NB4 (cell line): ENCODE measurements around the gene LRMDA.

ENCODE experiments used
- DNase-seq: peaks from one replicate; pipeline ENCODE4 v3.0.0; 2010; ENCODE audit warnings: low read depth
- H3K4me3 ChIP-seq: one replicate; pipeline ENCODE4 v1.5.1; 2011; ENCODE audit warnings: mild to moderate bottlenecking, low read depth, low read length, moderate library complexity
- CTCF ChIP-seq: IDR thresholded peaks from one replicate; pipeline ENCODE4 v1.5.1; 2012; ENCODE audit warnings: low read depth, low read length
- MYC ChIP-seq: IDR thresholded peaks from 2 replicates; pipeline ENCODE4 v1.6.1; 2011; ENCODE audit warnings: low read depth, low read length
- POLR2A ChIP-seq: IDR thresholded peaks from 2 replicates; pipeline ENCODE4 v1.6.1; 2011; ENCODE audit warnings: mild to moderate bottlenecking; ENCODE audit not compliant: insufficient read length; ENCODE audit errors: extremely low read depth
- TF ChIP-seq, protein P1 (sequence below): IDR thresholded peaks from 2 replicates; pipeline ENCODE4 v1.6.1; 2011; ENCODE audit warnings: low read depth, low read length

Gene LRMDA

DNA sequence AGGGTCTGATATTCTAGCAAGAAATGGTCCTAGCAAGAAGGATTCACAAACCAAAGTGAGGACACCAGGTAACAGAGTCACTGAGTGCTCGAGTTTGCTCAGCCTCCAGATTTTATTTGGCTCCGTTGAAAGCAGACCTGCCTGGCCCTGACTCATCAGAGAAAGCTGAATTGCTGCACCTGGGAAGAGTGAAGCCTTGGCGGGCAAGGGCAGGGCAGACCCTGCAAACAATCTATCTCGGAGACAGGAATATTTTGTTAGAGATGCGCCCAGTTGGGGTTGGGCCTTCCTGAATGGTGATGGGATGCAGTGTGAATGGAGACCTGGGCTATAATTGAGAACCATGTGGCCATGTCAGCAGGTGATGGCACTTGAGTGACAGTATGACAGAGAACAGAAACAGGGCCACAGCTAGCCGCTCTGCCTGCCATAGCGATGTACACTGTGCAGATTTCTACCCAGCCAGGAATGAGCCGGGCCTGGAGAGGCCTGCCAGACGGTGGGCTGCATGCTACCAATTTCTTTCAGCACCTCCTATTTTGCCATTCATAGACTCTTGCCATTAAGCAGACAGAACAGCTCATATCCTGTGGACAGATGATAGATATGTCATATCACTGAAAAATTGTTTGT lies 744.2 kb downstream of the LRMDA start:
- TF ChIP-seq, protein P1, sequence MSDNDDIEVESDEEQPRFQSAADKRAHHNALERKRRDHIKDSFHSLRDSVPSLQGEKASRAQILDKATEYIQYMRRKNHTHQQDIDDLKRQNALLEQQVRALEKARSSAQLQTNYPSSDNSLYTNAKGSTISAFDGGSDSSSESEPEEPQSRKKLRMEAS = no peak
- DNase-seq = no peak

DNA sequence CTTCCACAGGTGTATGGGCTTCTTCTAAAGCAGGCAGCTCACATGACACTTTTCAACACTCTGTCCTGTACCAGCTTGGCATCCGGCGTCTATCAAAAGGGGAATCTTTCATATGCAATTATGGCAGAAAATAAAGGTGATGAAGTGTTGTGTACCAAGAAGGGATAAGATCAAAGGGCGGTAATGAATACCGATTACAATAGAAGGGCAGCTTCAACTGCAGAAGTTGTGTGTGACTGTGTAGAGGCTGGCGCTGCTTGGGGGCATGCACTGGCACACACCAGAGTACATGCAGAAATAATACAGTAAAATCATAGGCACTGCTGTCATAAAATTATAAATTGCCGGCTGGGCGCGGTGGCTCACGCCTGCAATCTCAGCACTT lies 744.7 kb downstream of the LRMDA start:
- no peak for DNase-seq
- TF ChIP-seq, protein P1 = no peak
- TF ChIP-seq CTCF = no peak

More for the DNA sequence above, 744.2 kb downstream of the LRMDA start:
- H3K4me3 ChIP-seq = no peak overlapping the region

DNA sequence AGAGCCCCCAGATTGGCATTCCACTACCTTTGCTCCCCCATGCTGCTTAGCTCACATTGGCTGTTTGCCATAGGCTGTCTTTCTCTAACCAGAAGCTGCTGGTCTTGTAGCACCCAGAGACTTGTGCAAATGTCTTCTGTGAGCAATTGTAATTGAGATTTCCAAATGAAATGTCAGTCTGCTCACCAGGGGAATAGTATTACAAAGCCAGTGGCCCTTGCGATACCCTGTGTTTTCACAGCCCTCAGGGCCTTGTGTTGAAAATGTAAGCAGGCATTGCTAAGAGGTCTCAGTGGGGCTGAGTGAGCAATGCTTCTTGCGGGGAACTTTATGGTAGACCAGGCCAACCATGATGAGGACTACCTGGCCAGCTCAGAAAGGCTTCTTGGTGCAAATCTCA lies 746.5 kb downstream of the LRMDA start:
- no peak for DNase-seq
- TF ChIP-seq, protein P1 = no peak
- TF ChIP-seq CTCF (no peak), POLR2A (no peak), MYC (no peak)
- H3K4me3 ChIP-seq = no peak overlapping the region

More for the DNA sequence above, 744.7 kb downstream of the LRMDA start:
- no peak overlapping the region for H3K4me3 ChIP-seq

DNA sequence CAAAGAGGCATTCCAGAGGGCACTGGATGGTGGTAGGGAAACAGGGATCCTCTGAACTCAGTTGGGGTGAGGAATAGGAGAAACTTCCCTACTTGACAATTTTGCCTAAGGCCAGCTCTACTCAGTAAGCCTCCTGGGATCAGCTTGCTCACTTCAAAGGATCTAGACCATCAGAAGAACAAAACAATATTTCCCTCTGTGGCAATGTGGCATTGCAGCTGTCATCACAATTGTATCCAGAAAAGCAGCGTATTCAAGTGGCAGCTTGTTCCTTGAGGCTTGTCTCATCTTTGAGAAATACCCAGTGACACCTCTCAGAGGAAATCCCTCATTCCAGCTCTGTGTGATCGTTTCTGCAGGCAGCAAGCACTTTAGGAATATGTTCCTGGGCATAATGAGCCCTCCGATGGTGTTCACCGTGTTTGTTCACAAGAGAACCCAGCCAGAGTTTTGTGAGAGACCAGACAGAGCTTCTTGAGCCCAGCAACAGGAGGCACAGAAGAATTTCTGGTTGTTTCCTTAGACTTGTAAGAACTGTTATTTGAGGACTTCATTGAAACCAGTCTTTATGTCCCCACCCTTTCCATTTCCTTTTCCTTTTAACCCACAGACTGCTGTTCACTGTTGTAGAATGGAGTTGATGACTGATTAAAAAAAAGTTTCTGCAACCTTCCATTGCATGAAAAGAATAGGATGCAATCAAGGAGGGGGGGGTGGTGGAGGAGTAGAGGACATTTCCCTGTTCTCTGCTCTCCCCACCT lies 747.3 kb downstream of the LRMDA start:
- H3K4me3 ChIP-seq = no peak overlapping the region
- DNase-seq = no peak
- TF ChIP-seq, protein P1 = no peak
- TF ChIP-seq CTCF (no peak), MYC (no peak), POLR2A (no peak)

- no peak overlapping the region for H3K4me3 ChIP-seq
- no peak for DNase-seq
- TF ChIP-seq POLR2A (no peak), MYC (no peak), CTCF (no peak)
- TF ChIP-seq, protein P1 = no peak
These were observed 748.4 kb downstream of the LRMDA start for GRCh38 chr10:76179806-76180205.

DNA sequence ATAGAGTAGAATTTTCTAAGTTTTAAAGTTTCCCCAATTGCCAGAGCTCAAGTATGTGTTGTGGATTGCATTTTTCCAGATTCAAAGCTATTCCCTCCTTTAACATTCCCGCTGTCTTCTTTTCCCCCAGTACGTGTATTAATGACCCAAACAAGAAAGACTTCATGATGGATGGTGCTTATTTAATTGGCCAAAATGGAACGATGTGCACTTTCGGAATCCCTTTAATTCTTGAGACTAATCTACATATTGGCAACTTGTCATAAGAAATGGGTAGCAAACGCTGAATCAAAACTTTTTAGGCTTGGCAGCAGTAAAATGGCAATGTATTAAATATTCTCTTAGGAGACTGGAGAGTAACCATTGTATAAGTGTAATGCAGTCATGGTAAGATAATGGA lies 753.2 kb downstream of the LRMDA start:
- H3K4me3 ChIP-seq = no peak overlapping the region
- no peak for TF ChIP-seq POLR2A
- TF ChIP-seq MYC = no peak
- TF ChIP-seq, protein P1 = no peak
- TF ChIP-seq CTCF = no peak
- DNase-seq = no peak
